Testis (tissue), 2 donors: ENCODE data around the gene OPRL1.

Source experiments
- CTCF ChIP-seq, 3 experiments: fragments of 450-650 bp in 2 of 3; fragments of 200-600 bp in 1 of 3; sonication (generic) in 1 of 3; IDR thresholded peaks; one replicate each; pipeline ENCODE4 v1.5.1; 2016 to 2019; ENCODE audit warnings: antibody characterized with exemption in 3 of 3, mild to moderate bottlenecking in 2 of 3, moderate library complexity in 1 of 3
- POLR2A ChIP-seq: fragments of 450-650 bp; IDR thresholded peaks from one replicate; pipeline ENCODE4 v1.6.1; 2017; ENCODE audit warnings: antibody characterized with exemption, mild to moderate bottlenecking, moderate library complexity

GRCh38 chr20:64033981-64034493 is 45.8 kb upstream of the OPRL1 start:
- no peak for TF ChIP-seq CTCF (IDR thresholded peaks at IDR 0.05)
- no peak for TF ChIP-seq POLR2A
